Endothelial cell (in vitro differentiated cells): ENCODE results near the gene FN3KRP. TPM values are rescaled to one million over a fixed set of nuclear protein-coding genes. Genes with fewer than 3 reads are reported as not detected.
"Not testable (repeated sequence)": the region's sequence is repeated elsewhere in the genome, so short reads cannot be mapped to it uniquely, and the experiment has no call there.

Experiments
- DNase-seq: peaks from one replicate; pipeline ENCODE4 v3.0.0; 2021; ENCODE audit warnings: low spot score
- H3K27ac Mint-ChIP-seq: one replicate; pipeline ENCODE4 v1.8.0; 2021; ENCODE audit warnings: mixed read lengths, inconsistent platforms; ENCODE audit not compliant: unreplicated experiment
- H3K27me3 Mint-ChIP-seq: one replicate; pipeline ENCODE4 v1.8.0; 2021; ENCODE audit warnings: mild to moderate bottlenecking, moderate library complexity, mixed read lengths, inconsistent platforms; ENCODE audit not compliant: unreplicated experiment
- H3K36me3 Mint-ChIP-seq: one replicate; pipeline ENCODE4 v1.8.0; 2021; ENCODE audit warnings: mild to moderate bottlenecking, low read depth, mixed read lengths, inconsistent platforms; ENCODE audit not compliant: unreplicated experiment
- H3K4me1 Mint-ChIP-seq: one replicate; pipeline ENCODE4 v1.8.0; 2021; ENCODE audit warnings: mild to moderate bottlenecking, mixed read lengths, inconsistent platforms; ENCODE audit not compliant: unreplicated experiment
- H3K4me3 Mint-ChIP-seq: one replicate; pipeline ENCODE4 v1.8.0; 2021; ENCODE audit warnings: mild to moderate bottlenecking, mixed read lengths, inconsistent platforms; ENCODE audit not compliant: unreplicated experiment
- H3K9me3 Mint-ChIP-seq: one replicate; pipeline ENCODE4 v1.8.0; 2021; ENCODE audit warnings: mixed read lengths, inconsistent platforms; ENCODE audit not compliant: unreplicated experiment
- total RNA-seq: library from RNA; stranded (reverse); fragmentation: NEBNext Ultra II Directional; extraction: Animal tissue kit (Norgen Biotek cat#: 25700); gene quantifications from one replicate; pipeline ENCODE4 v1.2.1, GENCODE V29; 2021; ENCODE audit not compliant: unreplicated experiment
- TF ChIP-seq, protein P1 (sequence below): fragments of 200-600 bp; sonication (generic); IDR thresholded peaks from one replicate; pipeline ENCODE4 v1.5.0; 2021; ENCODE audit warnings: antibody characterized with exemption; ENCODE audit not compliant: unreplicated experiment

The FN3KRP gene
- total RNA-seq, 1 donor from 2014 or later, result 27.9 TPM

GRCh38 chr17:82740906-82741759 lies 24.6 kb downstream of the FN3KRP start:
- Mint-ChIP-seq H3K4me3 (peak overlapping the region; percentile 78), H3K27ac (no peak overlapping the region), H3K4me1 (peaks cover under 1% of the 10 kb centered on the region), H3K36me3 (peaks cover 31% of the 10 kb centered on the region), H3K9me3 (peaks cover 4% of the 10 kb centered on the region), H3K27me3 (peaks cover 2% of the 10 kb centered on the region)
- no peak for DNase-seq
- TF ChIP-seq, protein P1, sequence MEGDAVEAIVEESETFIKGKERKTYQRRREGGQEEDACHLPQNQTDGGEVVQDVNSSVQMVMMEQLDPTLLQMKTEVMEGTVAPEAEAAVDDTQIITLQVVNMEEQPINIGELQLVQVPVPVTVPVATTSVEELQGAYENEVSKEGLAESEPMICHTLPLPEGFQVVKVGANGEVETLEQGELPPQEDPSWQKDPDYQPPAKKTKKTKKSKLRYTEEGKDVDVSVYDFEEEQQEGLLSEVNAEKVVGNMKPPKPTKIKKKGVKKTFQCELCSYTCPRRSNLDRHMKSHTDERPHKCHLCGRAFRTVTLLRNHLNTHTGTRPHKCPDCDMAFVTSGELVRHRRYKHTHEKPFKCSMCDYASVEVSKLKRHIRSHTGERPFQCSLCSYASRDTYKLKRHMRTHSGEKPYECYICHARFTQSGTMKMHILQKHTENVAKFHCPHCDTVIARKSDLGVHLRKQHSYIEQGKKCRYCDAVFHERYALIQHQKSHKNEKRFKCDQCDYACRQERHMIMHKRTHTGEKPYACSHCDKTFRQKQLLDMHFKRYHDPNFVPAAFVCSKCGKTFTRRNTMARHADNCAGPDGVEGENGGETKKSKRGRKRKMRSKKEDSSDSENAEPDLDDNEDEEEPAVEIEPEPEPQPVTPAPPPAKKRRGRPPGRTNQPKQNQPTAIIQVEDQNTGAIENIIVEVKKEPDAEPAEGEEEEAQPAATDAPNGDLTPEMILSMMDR, result no peak

DNA sequence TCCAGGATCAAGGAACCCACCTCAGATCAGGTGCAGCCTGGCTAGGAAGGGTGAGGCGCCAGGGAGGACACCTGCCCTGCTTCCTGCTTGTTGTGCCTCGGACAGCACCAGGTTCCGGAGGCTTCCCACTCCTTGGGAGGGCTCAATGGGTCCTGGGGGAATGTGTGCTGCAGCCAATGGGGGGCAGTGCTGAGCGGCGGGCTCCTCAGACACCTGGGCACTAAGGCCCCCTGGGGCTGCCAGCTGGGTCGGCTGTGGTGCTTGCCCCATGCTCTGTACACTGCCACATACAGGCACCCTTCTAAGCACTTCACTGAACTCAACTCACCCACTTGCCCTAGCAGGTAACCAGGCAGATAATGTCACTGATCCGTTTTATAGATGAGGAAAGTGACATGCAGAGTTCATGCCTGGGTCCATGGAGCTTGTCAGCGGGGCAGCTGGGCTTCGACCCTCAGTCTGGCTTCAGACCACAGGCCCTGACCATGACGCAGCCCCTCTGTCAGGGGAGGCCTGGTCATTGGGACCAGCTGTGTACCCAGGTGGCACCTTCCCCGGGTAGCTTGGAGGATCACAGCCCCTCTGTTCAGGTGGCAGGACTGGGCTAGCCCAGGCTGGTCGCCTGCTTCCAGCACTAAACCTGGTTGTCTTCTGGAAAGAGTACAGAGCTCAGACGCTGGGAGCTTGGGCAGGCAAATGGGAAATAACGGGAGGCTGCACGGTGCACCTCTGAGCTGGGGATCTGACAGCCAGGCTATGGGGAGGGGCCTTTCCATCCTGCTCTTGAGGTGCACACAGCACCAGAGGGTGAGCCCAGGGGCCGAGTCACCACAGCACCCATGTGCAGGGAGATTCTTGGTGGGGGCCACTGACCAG lies 27.1 kb downstream of the FN3KRP start:
- peaks cover 4% of the 10 kb centered on the region for H3K9me3 Mint-ChIP-seq
- H3K27ac Mint-ChIP-seq, result no peak overlapping the region
- no peaks in the 10 kb centered on the region for H3K4me1 Mint-ChIP-seq
- peaks cover 31% of the 10 kb centered on the region for H3K36me3 Mint-ChIP-seq
- H3K27me3 Mint-ChIP-seq, result peaks cover 2% of the 10 kb centered on the region
- DNase-seq, result no peak
- TF ChIP-seq, protein P1, result no peak
- no peak overlapping the region for H3K4me3 Mint-ChIP-seq

GRCh38 chr17:82744736-82745135 lies 28.2 kb downstream of the FN3KRP start:
- H3K9me3 Mint-ChIP-seq, H3K4me3 Mint-ChIP-seq, H3K27me3 Mint-ChIP-seq, H3K4me1 Mint-ChIP-seq, H3K27ac Mint-ChIP-seq, DNase-seq: not testable (repeated sequence)
- peaks cover 30% of the 10 kb centered on the region for H3K36me3 Mint-ChIP-seq

GRCh38 chr17:82745524-82745923 lies 29.0 kb downstream of the FN3KRP start:
- H3K4me1 Mint-ChIP-seq, result no peaks in the 10 kb centered on the region
- no peaks in the 10 kb centered on the region for H3K9me3 Mint-ChIP-seq
- no peak for DNase-seq
- no peak overlapping the region for H3K27ac Mint-ChIP-seq
- no peak overlapping the region for H3K4me3 Mint-ChIP-seq
- TF ChIP-seq, protein P1, result no peak
- peaks cover 6% of the 10 kb centered on the region for H3K27me3 Mint-ChIP-seq
- peaks cover 22% of the 10 kb centered on the region for H3K36me3 Mint-ChIP-seq

GRCh38 chr17:82748756-82749155 lies 32.2 kb downstream of the FN3KRP start:
- Mint-ChIP-seq H3K9me3 (no peaks in the 10 kb centered on the region), H3K4me1 (peaks cover 4% of the 10 kb centered on the region), H3K27ac (no peak overlapping the region), H3K27me3 (peaks cover 7% of the 10 kb centered on the region), H3K4me3 (no peak overlapping the region), H3K36me3 (peaks cover 3% of the 10 kb centered on the region)
- no peak for DNase-seq
- TF ChIP-seq, protein P1, result no peak
